Panc1 (cell line): ENCODE data around the gene ACTL10. TPM values are rescaled to one million over a fixed set of nuclear protein-coding genes. Genes with fewer than 3 reads are reported as not detected.

Experiments used
- total RNA-seq: library from RNA; stranded (reverse); gene quantifications from one replicate; pipeline ENCODE4 v1.2.1, GENCODE V29; 2021; ENCODE audit not compliant: unreplicated experiment

Gene ACTL10
- total RNA-seq, 1 experiment from 2014 or later, result not detected

Other genes starting within 250 kb of the ACTL10 start
- 12.0 TPM for gene SNTA1, start 223.2 kb upstream of the ACTL10 start, total RNA-seq
- 16.3 TPM for gene CBFA2T2, start 176.8 kb upstream of the ACTL10 start, total RNA-seq
- gene C20orf144, start 4.6 kb upstream of the ACTL10 start, total RNA-seq, result not detected
- 46.4 TPM for gene NECAB3, start 7.5 kb downstream of the ACTL10 start, total RNA-seq
- 64.2 TPM for gene E2F1, start 19.4 kb downstream of the ACTL10 start, total RNA-seq
- 12.0 TPM for gene PXMP4, start 53.4 kb downstream of the ACTL10 start, total RNA-seq
- gene ZNF341, start 65.1 kb downstream of the ACTL10 start, total RNA-seq, result 7.7 TPM
- gene CHMP4B, start 144.4 kb downstream of the ACTL10 start, total RNA-seq, result 87.5 TPM